Right cardiac atrium (tissue), 5 donors: ENCODE data around the gene HPGDS. TPM values are rescaled to one million over a fixed set of nuclear protein-coding genes. Genes with fewer than 3 reads are reported as not detected.
"Not testable (repeated sequence)": the region's sequence is repeated elsewhere in the genome, so short reads cannot be mapped to it uniquely, and the experiment has no call there.

Source experiments
- ATAC-seq, 2 donors: fragments of 200-7000 bp; cut with Tn5 transposase; one replicate each; pipeline versions ENCODE4 v1.8.0 to v1.9.1; 2020; ENCODE audit warnings: moderate library complexity in 2 of 2, mild to moderate bottlenecking in 1 of 2
- DNase-seq, 3 donors: peaks; one replicate each; pipeline ENCODE4 v3.0.0-alpha.2; 2020
- H3K27ac ChIP-seq: one replicate; pipeline ENCODE4 v1.5.1; 2013; ENCODE audit warnings: mild to moderate bottlenecking, low read length, control low read depth, moderate library complexity
- H3K27me3 ChIP-seq: one replicate; pipeline ENCODE4 v1.6.1; 2013; ENCODE audit not compliant: control insufficient read depth, insufficient read depth
- H3K4me1 ChIP-seq: one replicate; pipeline ENCODE4 v1.6.1; 2013; ENCODE audit warnings: low read length; ENCODE audit not compliant: control insufficient read depth, insufficient read depth
- H3K4me3 ChIP-seq: one replicate; pipeline ENCODE4 v1.5.1; 2013; ENCODE audit warnings: low read length, control low read depth
- H3K9me3 ChIP-seq: one replicate; pipeline ENCODE4 v1.6.1; 2013; ENCODE audit warnings: low read length; ENCODE audit not compliant: control insufficient read depth
- WGBS: extraction: QIAGEN DNeasy Blood & Tissue Kit; methylation state at CpG from one replicate; pipeline ENCODE4 v1.1.7; 2013; 5-methylcytosine and 5-hydroxymethylcytosine counted together
- intact Hi-C, 4 donors: fragments of 100-400 bp; cut with DNase I; formaldehyde crosslinking; loops; one replicate each; pipeline versions ENCODE4 v1.11.0 to v1.14.0; 2022 to 2023
- polyA plus RNA-seq: library from polyadenylated mRNA; stranded (reverse); fragments of 200-250 nt; gene quantifications from one replicate; pipeline ENCODE4 v1.2.3, GENCODE V29; 2013
- total RNA-seq, 4 donors: library from RNA; stranded (reverse); fragmentation: NEBNext Ultra II Directional; extraction: Animal tissue kit (Norgen Biotek cat#: 25700); gene quantifications; one replicate each; pipeline ENCODE4 v1.2.1, GENCODE V29; 2021
- donor health status: healthy with polysubstance abuse.
- donor health status: DM: no; HTN: yes; CAD: no.
- donor health status: DM: no; HTN: no; CAD: no.
- donor health status: DM: no; HTN: yes; CAD: no; lungs with severe emphysema.
- donor health status: DM: yes; HTN: yes; CAD: no.

Gene HPGDS
- total and polyA plus RNA-seq, 5 donors: 0.48 to 4.7 (median 2.0) TPM

GRCh38 chr4:94344457-94344856, 1.8 kb upstream of the HPGDS start:
- intact Hi-C loops: no loop called here
- WGBS: 87% methylated on average over 5 of the region's 5 CpGs

GRCh38 chr4:94341481-94342370, 910 bp downstream of the HPGDS start:
- WGBS: 83% methylated on average over 3 of the region's 3 CpGs
- H3K27me3 ChIP-seq: no peaks in the 10 kb centered on the region
- intact Hi-C loops: no loop called here
- H3K9me3 ChIP-seq: no peaks in the 10 kb centered on the region
- H3K4me3 ChIP-seq: no peak overlapping the region
- DNase-seq (no peak), ATAC-seq (no peak)
- no peaks in the 10 kb centered on the region for H3K4me1 ChIP-seq
- no peak overlapping the region for H3K27ac ChIP-seq

More at GRCh38 chr4:94344457-94344856, 1.8 kb upstream of the HPGDS start:
- H3K4me1 ChIP-seq: no peaks in the 10 kb centered on the region
- H3K9me3 ChIP-seq: no peaks in the 10 kb centered on the region
- no peak overlapping the region for H3K4me3 ChIP-seq
- no peak for DNase-seq
- H3K27ac ChIP-seq: no peak overlapping the region
- ATAC-seq: no peak
- no peaks in the 10 kb centered on the region for H3K27me3 ChIP-seq

- 78% methylated on average over 9 of the region's 9 CpGs for WGBS
- intact Hi-C loops: no loop called here
- H3K27me3 ChIP-seq: no peaks in the 10 kb centered on the region
- H3K9me3 ChIP-seq: no peaks in the 10 kb centered on the region
- H3K4me1 ChIP-seq: peaks cover 3% of the 10 kb centered on the region
- H3K4me3 ChIP-seq: no peak overlapping the region
- DNase-seq: peak in 1 of 3 donors; percentile 43
- H3K27ac ChIP-seq: no peak overlapping the region
- ATAC-seq: peak; percentile 34 to 67
Measured at GRCh38 chr4:94339779-94340178, 2.9 kb downstream of the HPGDS start.

GRCh38 chr4:94338681-94339351, 3.8 kb downstream of the HPGDS start:
- 68% methylated on average over 4 of the region's 4 CpGs for WGBS

GRCh38 chr4:94336791-94337190, 5.8 kb downstream of the HPGDS start:
- H3K27me3 ChIP-seq, H3K4me3 ChIP-seq, H3K27ac ChIP-seq, H3K9me3 ChIP-seq, DNase-seq, ATAC-seq, H3K4me1 ChIP-seq, intact Hi-C loops: not testable (repeated sequence)
- WGBS: 85% methylated on average over 5 of the region's 5 CpGs

More at GRCh38 chr4:94338681-94339351, 3.8 kb downstream of the HPGDS start:
- DNase-seq (no peak), ATAC-seq (no peak)
- intact Hi-C loops: no loop called here
- Histone ChIP-seq H3K4me1 (peaks cover 3% of the 10 kb centered on the region), H3K27ac (no peak overlapping the region), H3K9me3 (no peaks in the 10 kb centered on the region), H3K27me3 (no peaks in the 10 kb centered on the region), H3K4me3 (no peak overlapping the region)

- Histone ChIP-seq H3K4me1 (peaks cover 3% of the 10 kb centered on the region), H3K27me3 (no peaks in the 10 kb centered on the region), H3K27ac (no peak overlapping the region), H3K9me3 (no peaks in the 10 kb centered on the region), H3K4me3 (no peak overlapping the region)
- WGBS: 80% methylated on average over 3 of the region's 3 CpGs
- DNase-seq: no peak
- intact Hi-C loops: no loop called here
- ATAC-seq: no peak
Measured at GRCh38 chr4:94336303-94336702, 6.3 kb downstream of the HPGDS start.

GRCh38 chr4:94334962-94335361, 7.7 kb downstream of the HPGDS start:
- ATAC-seq (peak in 1 of 2 donors; percentile 42), DNase-seq (no peak)
- Histone ChIP-seq H3K27me3 (no peaks in the 10 kb centered on the region), H3K4me1 (peaks cover 3% of the 10 kb centered on the region), H3K27ac (no peak overlapping the region), H3K9me3 (no peaks in the 10 kb centered on the region), H3K4me3 (no peak overlapping the region)
- WGBS: 80% methylated on average over 3 of the region's 3 CpGs
- intact Hi-C loops: no loop called here

- Histone ChIP-seq H3K9me3 (no peaks in the 10 kb centered on the region), H3K4me1 (peaks cover 3% of the 10 kb centered on the region), H3K27me3 (no peaks in the 10 kb centered on the region), H3K27ac (no peak overlapping the region), H3K4me3 (no peak overlapping the region)
- no peak for ATAC-seq
- DNase-seq: no peak
- intact Hi-C loops: no loop called here
- 55% methylated on average over 2 of the region's 2 CpGs for WGBS
Measured at GRCh38 chr4:94334476-94334875, 8.2 kb downstream of the HPGDS start.

GRCh38 chr4:94333866-94334265, 8.8 kb downstream of the HPGDS start:
- Histone ChIP-seq H3K9me3 (no peaks in the 10 kb centered on the region), H3K4me3 (no peak overlapping the region), H3K27ac (no peak overlapping the region), H3K4me1 (peaks cover 3% of the 10 kb centered on the region), H3K27me3 (no peaks in the 10 kb centered on the region)
- intact Hi-C loops: no loop called here
- ATAC-seq (peak in 1 of 2 donors; percentile 26), DNase-seq (no peak)
- 85% methylated on average over 3 of the region's 3 CpGs for WGBS

GRCh38 chr4:94332983-94333590, 9.5 kb downstream of the HPGDS start:
- Histone ChIP-seq H3K9me3 (no peaks in the 10 kb centered on the region), H3K4me3 (no peak overlapping the region), H3K4me1 (peaks cover 3% of the 10 kb centered on the region), H3K27me3 (no peaks in the 10 kb centered on the region), H3K27ac (no peak overlapping the region)
- 49% methylated on average over 5 of the region's 5 CpGs for WGBS
- intact Hi-C loops: no loop called here
- DNase-seq: no peak
- ATAC-seq: peak; percentile 55 to 65

GRCh38 chr4:94329933-94330332, 12.7 kb downstream of the HPGDS start:
- H3K4me1 ChIP-seq: peaks cover 1% of the 10 kb centered on the region

More at GRCh38 chr4:94329933-94330332, 12.7 kb downstream of the HPGDS start:
- ATAC-seq (no peak), DNase-seq (no peak)
- Histone ChIP-seq H3K27ac (no peak overlapping the region), H3K27me3 (no peaks in the 10 kb centered on the region), H3K9me3 (no peaks in the 10 kb centered on the region), H3K4me3 (no peak overlapping the region)
- WGBS: 66% methylated on average over 1 of the region's 1 CpG
- intact Hi-C loops: no loop called here
